ENCODE measurements around the gene SERGEF.
"Not testable (repeated sequence)": the region's sequence is repeated elsewhere in the genome, so short reads cannot be mapped to it uniquely, and the experiment has no call there.

The SERGEF gene

DNA sequence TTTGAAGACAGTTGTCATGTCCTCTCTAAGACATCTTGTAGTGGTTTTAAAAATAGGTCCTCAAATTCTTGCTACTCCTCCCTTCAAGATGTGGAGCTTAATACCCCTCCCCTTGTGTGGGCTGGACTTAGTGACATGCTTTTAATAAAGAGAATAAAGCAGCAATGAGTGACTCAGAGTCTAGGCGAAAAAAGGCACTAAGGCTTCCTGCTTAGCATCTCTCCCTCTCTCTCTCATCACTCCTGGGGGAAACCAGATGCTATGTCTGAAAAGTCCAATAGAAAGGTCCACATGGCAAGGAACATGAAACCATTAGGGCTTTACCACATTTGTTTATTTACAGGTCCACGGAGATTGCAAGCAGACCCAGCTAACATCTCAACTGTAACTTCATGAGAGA, 11.7 kb downstream of the SERGEF start:
- in situ Hi-C loops (cut with HindIII; ENCODE audit: low sequenced_read_pairs): no loop called here

DNA sequence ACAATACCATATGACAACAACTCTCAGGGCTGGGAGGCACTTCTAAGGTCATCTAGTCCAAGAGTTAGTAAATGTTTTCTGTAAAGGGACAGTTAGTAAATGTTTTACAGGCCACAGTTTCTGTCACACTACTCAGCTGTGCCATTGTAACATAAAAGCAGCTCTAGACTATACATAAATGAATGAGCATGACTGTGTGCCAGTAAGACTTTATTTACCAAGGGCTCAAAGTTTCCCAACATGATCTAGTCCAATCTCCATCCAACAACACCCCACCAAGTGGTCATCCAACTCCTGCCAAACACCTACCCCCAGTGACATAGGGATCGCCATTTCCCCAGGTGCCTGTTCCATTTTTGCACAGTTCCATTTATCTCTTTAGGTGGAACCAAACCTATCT, 12.1 kb downstream of the SERGEF start:
- in situ Hi-C loops (cut with HindIII; ENCODE audit: low sequenced_read_pairs): no loop called here

DNA sequence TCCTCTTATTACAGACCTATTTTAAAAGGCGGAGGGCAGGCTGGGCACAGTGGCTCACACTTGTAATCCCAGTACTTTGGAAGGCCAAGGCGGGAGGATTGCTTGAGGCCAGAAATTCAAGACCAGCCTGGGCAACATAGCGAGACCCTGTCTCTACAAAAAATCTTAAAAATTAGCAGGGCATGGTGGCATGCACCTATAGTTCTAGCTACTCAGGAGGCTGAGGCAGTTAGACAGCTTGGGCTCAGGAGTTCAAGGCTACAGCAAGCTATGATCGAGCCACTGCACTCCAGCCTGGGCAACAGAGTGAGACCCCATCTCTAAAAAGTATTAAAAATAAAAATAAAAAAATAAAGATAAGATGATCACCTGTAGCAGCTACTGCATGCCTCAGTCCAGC, 12.7 kb downstream of the SERGEF start:
- in situ Hi-C loops (cut with HindIII; ENCODE audit: low sequenced_read_pairs): not testable (repeated sequence)

DNA sequence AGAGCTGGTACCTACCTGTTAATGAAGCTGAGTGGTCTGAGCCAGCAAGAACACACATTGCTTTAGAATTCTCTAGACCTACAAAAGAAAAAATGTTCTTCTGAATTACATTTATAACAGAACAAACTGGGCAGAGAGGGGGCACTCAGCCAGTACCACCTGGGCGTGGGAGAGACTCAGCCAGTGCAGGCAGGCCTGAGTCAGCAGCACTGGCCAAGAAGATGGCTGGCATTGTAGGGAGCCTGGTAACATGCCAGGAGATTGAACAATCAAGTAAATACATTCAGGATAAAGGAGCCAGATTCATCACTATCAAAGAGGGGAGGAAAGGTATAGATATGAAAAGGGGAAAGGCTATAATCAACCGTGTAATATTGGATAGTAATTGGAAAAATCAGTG, 19.9 kb downstream of the SERGEF start:
- in situ Hi-C loops (cut with HindIII; ENCODE audit: low sequenced_read_pairs): no loop called here

DNA sequence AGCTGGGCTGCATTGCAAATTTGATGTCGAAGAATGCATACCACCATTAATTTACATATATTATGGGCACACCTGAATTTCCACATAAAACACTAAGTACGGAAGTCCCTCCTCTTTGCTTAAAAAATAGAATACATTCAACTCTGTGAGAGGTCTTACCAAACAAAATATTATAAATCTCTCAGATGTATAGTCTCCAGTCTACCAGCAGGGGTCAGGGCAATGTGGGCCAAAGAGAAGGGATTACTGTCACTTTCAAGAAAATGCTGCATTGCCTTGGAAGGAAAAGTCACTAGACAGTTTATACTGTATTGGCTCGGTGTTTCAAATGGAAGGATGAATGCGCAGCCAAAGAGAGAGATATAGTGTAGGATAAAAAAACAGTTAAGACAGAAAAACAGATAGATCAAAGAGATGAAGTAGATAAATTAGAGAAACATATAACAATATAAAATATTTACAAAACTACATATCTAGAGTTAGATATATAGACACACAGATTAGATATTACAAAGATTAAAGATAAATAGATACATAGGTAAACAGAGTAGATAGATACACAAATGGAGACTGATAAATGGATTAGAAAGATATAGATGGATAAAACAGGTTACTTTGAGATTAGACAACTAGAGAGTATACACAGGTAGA, 20.9 kb downstream of the SERGEF start:
- in situ Hi-C loops (cut with HindIII; ENCODE audit: low sequenced_read_pairs): no loop called here

DNA sequence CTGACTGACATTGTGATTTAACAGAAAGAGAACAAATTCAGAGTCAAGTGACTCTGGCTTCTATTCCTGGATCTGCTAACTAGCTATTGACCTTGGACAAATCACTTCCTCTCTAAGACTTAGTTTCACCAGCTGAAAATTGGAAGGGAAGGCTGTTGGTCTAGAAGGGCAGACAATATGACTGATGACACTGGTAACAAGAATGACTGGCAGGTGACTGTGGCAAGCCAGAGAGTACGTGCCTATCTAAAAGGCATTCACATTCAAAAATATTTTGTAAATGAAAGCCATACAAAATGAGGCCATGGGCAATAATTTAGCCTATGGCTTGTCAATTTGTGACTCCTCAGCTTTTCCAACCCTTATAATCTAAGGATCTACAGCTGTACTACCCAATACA, 23.5 kb downstream of the SERGEF start:
- in situ Hi-C loops (cut with HindIII; ENCODE audit: low sequenced_read_pairs): no loop called here

DNA sequence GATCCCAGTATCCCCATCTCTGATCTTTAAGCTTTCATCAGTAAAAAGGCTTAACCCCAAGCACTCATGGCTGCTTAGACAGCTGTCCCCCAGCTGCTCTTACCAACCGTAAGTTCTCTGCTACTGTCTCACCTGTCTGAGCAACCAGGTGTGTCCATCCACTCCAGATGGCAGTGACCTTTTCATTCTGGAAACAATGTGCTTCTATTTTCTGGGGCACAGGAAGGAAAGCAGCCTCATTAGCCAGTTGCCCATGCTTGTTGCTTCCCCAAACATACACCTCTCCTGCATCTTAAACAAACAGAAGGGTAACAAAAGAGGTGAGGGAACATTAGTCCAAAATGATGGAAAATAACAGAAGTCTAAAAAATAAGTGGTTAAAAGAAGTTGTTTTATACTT, 24.4 kb downstream of the SERGEF start:
- in situ Hi-C loops (cut with HindIII; ENCODE audit: low sequenced_read_pairs): no loop called here

DNA sequence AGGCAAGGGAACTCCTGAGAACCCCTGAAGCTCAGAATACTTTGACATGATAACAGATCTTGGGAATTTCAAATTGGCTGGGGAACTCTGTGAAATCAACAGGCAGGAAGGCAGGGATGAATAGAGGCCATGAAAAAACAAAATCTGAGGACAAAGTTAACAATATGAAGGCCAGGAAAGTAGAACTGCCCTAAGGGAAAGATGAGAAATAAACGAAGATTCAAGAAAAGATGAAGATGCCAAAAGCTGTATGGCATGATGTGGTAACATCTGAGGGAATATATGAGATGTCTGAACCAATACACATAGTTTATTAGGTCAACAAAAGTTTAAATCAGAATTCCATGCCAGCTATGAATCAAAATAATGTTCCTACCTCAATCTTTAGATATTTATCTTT, 25.0 kb downstream of the SERGEF start:
- in situ Hi-C loops (cut with HindIII; ENCODE audit: low sequenced_read_pairs): no loop called here

DNA sequence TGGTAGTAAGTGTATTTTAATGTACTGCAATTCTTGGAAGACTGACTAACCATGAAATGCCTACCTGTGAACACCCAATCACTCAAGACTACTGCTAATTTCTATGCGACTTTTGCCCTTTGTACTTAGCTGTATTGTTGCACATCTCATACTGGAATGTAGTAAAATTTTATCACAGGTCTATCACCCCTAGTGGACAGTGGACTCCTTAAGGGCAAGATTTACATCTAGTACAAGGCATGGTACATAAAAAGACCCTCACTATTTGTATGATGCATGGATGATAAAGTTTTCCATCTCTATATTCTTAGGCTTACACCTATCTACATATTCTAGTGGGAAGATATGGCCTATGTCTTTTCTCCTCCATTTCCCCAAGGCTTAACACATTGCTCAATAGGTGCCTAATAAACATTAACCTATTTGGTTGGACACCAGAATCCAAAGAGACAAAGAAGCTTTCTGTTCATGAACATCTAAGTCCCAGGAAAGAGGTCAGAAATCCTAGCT, 26.1 kb downstream of the SERGEF start:
- in situ Hi-C loops (cut with HindIII; ENCODE audit: low sequenced_read_pairs): no loop called here

DNA sequence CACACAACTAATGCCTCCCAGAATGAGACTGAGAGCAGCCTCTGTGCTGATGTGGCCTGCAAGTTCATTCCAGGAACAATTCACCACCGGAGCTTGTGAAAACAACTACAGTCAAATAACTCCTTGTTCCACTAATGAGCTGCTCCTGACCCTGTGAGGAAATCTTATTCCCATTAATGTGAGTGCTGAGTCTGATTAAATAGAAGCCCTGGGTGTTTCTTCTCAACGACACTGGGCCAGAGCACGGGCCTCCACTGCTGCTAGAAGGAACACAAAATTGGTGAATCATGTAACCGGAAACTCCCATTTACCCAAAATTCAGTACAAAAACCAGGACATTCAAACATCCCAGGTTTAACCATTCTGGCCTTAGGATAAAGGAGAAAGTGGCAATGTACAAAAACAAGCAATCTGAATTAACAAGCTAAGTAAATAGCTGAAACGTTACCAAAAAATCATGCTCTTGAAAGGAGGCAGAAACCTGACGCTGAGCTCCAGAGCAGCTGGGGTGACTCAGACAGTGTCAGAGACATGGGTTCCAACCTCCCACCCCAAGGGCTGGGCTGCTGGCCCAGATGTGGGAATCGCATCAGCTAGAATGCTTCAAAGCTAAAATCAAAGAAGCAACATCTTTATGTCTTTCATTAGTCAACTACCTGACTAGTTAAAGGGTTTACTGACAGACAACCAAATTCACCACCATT, 26.7 kb downstream of the SERGEF start:
- in situ Hi-C loops (cut with HindIII; ENCODE audit: low sequenced_read_pairs): no loop called here

DNA sequence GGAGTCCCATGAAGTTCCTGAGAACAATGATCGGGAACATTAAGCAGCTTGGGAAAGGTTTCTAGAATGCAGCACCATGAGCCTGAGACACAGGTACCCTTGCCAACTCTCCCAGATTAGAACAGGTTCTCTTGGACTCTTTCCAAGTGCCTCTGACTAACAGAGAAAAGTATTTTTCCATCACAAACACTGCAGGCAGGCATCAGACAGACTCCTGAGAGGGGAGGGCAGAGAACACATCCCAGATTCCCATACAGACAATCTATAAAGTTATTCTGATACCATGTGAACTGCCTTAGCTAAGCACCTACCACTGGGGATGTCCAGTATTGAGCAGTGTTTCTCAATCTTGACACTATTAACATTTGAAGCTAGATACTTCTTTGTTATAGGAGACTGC, 27.3 kb downstream of the SERGEF start:
- in situ Hi-C loops (cut with HindIII; ENCODE audit: low sequenced_read_pairs): no loop called here

DNA sequence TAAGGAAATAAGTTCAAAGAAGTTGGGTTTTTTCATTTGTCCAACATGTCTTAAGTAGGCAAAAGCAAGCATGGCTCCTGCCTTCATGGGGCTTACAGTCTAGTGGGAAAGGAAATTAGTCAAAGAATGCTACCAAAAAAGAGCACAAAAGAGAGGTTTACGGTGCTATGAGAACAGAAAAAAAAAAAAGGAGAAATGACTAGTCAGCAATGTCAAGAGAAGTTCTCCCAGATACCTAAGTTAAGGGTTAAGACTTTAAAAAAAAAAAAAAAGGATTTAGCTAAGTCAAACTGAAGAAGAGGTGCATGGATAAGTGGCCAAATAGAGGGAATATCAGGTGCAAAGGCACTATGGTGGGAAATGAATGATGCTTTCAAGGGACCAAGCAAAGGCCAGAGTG, 29.3 kb downstream of the SERGEF start:
- in situ Hi-C loops (cut with HindIII; ENCODE audit: low sequenced_read_pairs): no loop called here

DNA sequence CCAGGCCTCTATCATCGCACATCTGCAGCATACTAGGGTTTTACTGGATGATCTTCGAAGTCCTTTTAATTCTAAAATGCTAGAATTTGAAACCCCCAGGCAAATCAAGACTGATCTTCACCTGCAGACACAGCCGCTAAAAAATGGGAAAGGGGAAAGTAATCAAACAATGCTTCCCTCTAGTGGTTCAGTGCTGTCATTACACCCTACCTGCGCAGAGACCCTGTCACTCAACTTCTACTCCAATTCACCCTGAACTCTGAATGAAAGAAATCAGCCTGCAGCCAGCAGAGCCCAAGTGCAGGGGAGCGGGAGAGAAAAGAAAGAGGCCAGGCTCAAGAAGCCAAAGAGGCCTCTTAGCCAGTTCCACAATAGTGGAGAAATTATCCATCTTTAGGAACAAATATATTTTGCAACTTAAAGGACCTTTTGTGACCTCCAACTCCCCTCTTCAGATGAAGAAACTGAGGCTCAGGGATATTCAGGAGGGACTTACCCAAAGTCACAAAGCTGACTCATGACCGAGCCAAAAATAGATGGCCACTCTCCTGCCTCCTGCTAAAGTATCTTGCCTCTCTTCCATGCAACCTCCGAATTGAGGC, 33.0 kb downstream of the SERGEF start:
- in situ Hi-C loops (cut with HindIII; ENCODE audit: low sequenced_read_pairs): no loop called here

DNA sequence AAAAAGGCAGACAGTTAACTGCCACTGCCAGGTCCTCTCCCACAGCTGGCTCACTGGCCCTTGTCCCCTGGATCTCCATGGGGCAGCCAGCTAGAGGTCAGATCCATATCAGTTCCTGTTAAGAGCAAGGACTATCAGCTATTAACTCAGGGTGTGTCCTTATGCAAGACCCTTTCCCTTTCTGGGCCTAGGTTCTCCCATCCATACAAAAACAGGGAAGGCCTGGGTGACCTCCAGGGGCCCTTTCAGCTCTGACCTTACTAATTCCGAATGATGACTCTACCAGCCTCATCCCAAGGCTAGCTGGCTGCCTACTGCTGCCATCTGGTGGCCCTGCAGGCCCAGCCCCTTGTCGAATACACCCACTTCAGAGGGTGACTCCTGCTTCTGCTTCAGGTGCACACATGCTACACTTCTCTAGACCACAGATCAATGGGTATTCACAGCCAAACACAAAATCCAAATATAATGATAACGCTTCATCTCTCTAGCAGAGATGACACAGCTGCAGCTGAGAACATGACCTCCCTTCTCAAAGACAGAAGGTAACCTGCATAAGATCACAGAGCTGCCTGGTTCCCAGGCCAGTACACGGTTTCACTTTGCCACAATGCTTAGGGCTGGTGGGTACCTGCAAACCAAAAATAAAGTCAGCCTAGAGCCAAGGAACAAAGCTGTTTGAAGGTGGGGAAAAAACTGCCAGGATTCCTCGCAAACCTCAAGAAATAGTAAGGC, 34.1 kb downstream of the SERGEF start:
- in situ Hi-C loops (cut with HindIII; ENCODE audit: low sequenced_read_pairs): no loop called here

DNA sequence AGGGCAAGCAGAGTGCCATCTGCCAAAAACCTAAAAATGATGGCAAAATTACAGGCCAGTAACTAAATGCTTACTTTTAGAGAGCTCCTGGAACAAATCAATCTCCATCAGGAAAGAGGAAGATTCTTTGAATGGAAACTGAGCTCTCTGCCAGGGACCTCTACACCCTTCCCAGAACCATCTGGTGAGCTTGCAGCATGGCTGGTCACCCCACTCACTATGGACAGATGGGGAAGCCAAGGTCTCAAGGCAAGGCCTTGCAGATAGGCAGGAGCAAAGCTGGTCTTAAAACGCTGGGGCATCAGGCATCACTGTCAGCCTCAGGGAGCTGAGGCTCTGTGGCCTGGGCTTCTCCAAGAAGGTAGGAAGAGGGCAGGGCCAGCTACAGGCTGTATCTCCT, 36.2 kb downstream of the SERGEF start:
- in situ Hi-C loops (cut with HindIII; ENCODE audit: low sequenced_read_pairs): no loop called here

DNA sequence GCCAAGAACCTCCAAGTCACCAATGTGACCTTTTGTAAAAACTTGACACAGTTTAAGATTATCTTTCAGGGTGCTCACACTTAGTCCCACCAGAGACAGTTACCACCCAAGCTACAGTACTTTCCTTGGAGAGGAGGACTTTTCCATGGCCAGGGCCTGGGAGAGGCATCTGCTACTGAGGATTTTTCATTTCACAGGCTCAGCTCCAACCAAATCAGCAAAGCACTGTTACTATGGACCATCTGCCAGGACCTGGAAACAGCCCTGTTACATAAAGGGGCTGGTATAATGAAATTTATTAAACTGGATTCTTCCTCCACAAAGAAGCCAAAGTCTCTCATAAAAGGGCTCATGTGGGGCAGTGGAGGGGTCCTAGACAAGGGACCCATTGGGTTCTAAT, 38.6 kb downstream of the SERGEF start:
- in situ Hi-C loops (cut with HindIII; ENCODE audit: low sequenced_read_pairs): no loop called here

DNA sequence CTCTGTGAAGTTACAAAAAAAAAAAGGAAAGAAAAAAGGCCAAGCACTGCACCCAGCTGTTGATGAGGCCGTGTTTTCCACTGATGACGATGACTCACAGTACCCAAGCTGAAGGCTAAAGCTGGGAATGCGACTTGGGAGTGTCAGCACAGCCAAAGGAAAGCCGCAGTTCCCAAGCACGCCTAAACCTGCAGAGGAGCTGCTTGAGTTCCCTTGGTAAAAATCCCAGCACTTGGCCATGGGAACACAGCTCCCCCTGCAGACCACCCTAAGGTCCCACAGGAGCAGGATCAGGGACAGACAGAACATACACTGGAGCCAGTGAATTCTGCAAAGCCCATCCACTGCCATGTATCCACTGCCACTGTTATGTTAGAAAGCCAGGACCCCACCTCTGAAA, 39.9 kb downstream of the SERGEF start:
- in situ Hi-C loops (cut with HindIII; ENCODE audit: low sequenced_read_pairs): no loop called here

DNA sequence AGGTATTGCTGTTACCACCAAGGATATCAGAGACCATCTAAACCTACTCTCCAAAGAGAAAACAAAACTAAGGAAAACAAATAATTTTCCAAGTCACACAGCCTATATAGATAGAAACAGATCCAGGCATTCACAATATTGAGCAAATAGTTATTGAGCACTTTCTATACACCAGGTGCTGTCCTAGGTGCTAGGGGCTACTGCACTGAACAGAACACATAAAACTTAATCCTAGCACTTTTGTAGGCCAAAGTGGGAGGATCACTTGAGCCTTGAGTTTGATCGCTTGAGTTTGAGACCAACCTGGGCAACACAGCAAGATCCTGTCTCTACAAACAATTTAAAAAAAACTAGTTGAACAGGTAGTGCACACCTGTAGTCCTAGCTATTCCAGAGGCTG, 44.6 kb downstream of the SERGEF start:
- in situ Hi-C loops (cut with HindIII; ENCODE audit: low sequenced_read_pairs): loop anchor here (10.0 kb wide), 1 partner anchor 233 kb away; the partner anchor contains the start of gene KCNC1

DNA sequence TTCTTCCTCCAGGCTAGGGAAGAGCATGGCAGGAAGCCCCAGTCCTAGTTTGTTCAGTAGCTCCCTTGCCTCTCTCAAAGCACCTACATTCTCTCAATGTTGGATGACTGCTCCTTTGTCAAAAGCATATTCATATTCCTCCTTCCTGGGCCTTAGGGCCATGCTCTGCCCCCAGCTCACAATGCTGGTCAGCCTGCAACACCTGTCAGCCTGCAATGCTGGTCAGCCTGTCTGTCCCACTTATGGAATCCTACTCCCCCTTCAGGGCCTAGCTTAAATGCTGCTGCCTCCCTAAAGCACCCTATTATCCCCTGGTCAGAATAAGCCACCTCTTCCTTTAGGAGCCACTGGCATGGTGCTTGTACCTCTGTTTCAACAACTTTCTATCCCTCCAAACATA, 45.2 kb downstream of the SERGEF start:
- in situ Hi-C loops (cut with HindIII; ENCODE audit: low sequenced_read_pairs): loop anchor here (10.0 kb wide), 1 partner anchor 233 kb away; the partner anchor contains the start of gene KCNC1

DNA sequence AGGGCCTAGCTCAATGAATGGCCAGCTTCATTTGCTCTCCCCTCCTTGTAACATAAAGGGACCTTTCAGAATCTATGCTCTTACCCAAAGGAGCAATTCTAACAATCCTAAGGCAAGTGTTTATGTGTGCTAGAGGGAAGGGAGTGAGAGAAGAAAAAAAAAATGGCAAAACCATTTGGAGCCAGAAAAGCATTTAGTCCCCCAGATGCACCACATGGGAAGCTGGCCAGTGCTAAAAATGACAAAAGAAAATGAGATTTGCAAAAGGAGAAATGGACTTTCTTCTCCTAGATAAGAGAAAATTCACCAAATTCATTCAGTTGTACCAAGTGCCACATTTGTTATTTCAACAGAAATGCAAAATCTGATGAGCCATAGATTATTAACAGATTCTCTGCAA, 52.8 kb downstream of the SERGEF start:
- in situ Hi-C loops (cut with HindIII; ENCODE audit: low sequenced_read_pairs): loop anchor here (10.0 kb wide), 1 partner anchor 225 kb away; the partner anchor contains the start of gene KCNC1

DNA sequence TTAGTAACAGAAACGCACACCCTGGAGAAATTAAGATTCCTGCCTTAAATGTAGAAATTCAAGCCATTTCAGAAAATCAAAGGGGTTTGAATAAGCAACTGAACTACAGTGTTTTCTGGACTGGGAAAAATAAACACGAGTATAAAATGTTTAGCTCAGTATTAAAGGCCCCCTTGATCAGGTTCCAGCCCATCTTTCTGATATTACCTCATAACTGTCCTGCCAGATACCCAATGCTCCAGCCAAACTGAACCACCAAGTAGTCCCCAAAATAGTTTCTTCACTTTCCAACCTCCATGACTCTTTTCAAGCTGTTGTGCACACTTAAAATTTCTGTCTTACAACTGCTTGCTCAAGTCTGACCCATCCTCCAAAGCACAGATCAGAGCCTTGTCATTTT, 54.4 kb downstream of the SERGEF start:
- in situ Hi-C loops (cut with HindIII; ENCODE audit: low sequenced_read_pairs): no loop called here

All from DLD1 (cell line).